GM12872 (cell line): ENCODE data around the gene KAZN.

Source experiments
- CTCF ChIP-seq: IDR thresholded peaks from 3 replicates; pipeline ENCODE4 v1.5.1; 2011; ENCODE audit warnings: low read depth, mild to moderate bottlenecking, low read length, moderate library complexity; ENCODE audit not compliant: insufficient read depth

Gene KAZN

GRCh38 chr1:15116966-15117365 lies 518.5 kb downstream of the KAZN start:
- TF ChIP-seq CTCF: no peak

DNA sequence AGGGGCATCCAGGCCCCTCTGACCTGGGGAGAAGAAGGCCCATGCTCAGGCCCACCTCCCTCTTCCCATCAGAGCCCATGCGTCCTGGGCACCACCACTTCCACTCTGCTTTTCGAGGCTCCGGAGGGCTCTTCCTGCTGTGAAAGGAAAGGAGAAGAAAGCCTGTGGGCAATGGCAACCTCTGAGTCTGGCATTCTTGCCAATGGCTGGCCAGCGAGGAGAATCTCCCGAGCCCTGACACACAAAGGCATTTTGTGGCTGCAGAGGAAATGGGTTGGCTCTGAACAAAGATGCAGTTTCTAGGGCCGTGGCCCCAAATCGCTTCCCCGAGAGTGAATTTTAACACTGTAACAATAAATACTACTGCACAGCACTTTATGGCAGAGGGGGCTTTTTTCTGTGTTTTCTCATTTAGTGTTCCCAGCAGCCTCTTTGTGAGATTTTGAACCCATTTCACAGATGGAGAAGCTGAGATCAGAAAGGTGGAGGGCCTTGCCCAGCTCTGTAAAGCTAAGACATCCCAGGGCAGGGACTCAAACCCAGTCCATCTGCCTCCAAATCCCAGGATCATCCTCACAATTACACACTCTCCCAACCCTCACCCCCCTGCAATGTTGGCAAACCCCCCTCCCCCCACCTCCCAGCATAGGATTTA lies 519.3 kb downstream of the KAZN start:
- no peak for TF ChIP-seq CTCF

GRCh38 chr1:15118579-15118978 lies 520.1 kb downstream of the KAZN start:
- TF ChIP-seq CTCF: no peak

DNA sequence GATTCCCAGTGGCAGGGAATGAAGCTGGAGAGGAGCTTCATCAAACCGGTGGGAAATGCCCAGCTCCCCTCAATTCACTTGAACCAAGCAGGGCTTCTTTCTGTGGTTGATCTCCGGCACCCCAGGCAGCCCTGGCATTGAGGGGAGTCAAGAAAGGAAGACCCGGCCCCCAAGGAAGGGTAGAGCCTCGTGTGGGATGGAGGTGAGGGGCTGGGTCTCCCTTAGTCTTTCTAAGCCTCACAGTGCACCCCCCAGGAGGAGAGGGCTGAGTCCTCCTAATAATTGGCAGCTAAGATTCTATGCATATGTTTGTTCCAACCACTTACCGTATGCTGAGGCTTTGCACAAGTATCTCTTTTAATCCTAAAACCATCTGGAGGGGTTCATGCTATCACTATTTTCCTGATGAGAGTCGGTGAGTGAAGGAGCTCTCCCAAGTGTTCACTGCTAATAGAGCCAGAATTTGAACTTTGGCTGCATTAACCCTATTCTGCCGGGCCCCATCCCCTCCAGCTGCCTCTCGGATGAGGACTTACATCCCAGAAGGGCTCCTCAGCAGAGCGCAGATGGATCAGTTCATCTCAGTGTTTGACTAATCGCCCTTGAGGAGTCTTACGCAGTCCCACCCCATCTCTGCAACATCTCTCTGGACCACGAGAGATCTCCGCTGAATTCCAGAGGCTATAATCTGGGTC lies 521.9 kb downstream of the KAZN start:
- no peak for TF ChIP-seq CTCF

DNA sequence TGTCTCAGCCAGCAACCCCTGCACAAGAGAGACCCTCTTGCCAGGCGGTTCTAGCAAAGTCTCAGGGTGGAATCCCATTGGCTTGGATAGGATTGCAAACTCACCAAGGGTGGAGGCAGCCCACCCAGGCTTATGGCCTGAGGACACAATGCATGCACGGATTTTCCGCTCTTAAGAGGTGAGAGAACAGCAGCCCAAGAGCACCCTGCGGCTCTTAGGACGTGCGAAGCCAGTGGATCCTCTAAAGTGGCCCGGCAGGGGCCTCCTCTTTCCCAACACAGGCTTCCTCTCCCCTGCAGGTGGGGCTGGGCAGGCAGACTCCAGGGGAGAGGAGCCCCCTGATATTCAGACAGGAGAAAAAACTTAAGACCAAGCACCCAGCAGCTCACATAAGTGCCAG lies 523.8 kb downstream of the KAZN start:
- no peak for TF ChIP-seq CTCF

DNA sequence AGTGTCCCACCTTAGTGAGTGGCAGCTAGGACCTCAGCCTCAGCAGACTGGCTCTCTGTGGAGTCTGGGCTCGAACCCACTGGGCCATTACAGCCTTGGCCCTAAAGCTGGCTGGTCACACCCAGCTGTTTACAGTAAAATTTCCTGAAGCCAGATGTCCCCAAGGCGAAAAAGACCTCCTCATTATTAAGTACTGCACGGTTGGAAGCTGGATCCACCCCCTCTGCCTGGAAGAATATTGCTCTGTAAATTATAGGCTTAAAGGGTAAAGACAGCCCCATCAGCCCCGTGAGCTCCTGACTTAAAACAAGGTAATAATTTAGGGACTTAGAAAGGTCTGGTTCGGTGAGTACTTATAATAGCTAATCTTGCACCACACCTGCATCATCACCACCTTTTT lies 524.8 kb downstream of the KAZN start:
- no peak for TF ChIP-seq CTCF

DNA sequence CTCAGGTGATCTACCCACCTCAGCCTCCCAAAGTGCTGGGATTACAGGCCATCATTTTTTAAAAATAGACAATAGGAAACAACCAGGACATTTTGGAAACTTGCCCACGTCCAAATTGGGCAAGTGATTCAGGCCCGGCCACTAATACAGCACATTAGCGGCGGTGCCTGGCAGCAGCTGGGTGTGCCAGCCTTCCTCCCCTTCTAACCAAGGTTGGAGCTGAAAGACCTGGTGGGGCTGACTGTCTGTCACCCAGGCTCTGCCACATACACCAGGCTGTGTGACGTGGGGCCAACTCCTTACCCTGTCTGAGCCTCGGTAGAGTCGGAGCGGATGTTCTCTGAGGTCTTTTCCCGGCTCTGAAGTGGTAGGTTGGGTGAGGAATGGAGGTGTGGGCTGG lies 525.4 kb downstream of the KAZN start:
- TF ChIP-seq CTCF: no peak
